DND-41 (cell line): ENCODE data around the gene TRDMT1.

ENCODE experiments used
- EZH2 ChIP-seq: IDR thresholded peaks from 3 replicates; pipeline ENCODE4 v1.6.1; 2012; ENCODE audit warnings: borderline replicate concordance, low read depth, mild to moderate bottlenecking, moderate library complexity, low read length, inconsistent platforms; ENCODE audit not compliant: severe bottlenecking
- TF ChIP-seq, protein P1 (sequence below): IDR thresholded peaks from 2 replicates; pipeline ENCODE4 v1.5.1; 2012; ENCODE audit warnings: borderline replicate concordance, low read length, moderate library complexity, mild to moderate bottlenecking; ENCODE audit not compliant: poor library complexity, severe bottlenecking; ENCODE audit errors: extremely low read depth

- TF ChIP-seq, protein P1, sequence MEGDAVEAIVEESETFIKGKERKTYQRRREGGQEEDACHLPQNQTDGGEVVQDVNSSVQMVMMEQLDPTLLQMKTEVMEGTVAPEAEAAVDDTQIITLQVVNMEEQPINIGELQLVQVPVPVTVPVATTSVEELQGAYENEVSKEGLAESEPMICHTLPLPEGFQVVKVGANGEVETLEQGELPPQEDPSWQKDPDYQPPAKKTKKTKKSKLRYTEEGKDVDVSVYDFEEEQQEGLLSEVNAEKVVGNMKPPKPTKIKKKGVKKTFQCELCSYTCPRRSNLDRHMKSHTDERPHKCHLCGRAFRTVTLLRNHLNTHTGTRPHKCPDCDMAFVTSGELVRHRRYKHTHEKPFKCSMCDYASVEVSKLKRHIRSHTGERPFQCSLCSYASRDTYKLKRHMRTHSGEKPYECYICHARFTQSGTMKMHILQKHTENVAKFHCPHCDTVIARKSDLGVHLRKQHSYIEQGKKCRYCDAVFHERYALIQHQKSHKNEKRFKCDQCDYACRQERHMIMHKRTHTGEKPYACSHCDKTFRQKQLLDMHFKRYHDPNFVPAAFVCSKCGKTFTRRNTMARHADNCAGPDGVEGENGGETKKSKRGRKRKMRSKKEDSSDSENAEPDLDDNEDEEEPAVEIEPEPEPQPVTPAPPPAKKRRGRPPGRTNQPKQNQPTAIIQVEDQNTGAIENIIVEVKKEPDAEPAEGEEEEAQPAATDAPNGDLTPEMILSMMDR: no peak
- no peak for TF ChIP-seq EZH2
These were observed 94.5 kb downstream of the TRDMT1 start for GRCh38 chr10:17106991-17107390.
